GM18507 (cell line): ENCODE data around the gene OSBPL3.
A peak's percentile ranks its signal among the peaks of the same experiment; 100 is the strongest.

ENCODE experiments used
- DNase-seq: peaks from one replicate; pipeline ENCODE4 v3.0.0; 2011; ENCODE audit warnings: low read depth; ENCODE audit not compliant: insufficient read length; ENCODE audit errors: extremely low spot score
- FAIRE-seq: peaks from 2 replicates; lab custom pipeline; 2011; peaks lifted over from hg19 to GRCh38; lab: Jason Lieb, UNC

OSBPL3 gene

DNA sequence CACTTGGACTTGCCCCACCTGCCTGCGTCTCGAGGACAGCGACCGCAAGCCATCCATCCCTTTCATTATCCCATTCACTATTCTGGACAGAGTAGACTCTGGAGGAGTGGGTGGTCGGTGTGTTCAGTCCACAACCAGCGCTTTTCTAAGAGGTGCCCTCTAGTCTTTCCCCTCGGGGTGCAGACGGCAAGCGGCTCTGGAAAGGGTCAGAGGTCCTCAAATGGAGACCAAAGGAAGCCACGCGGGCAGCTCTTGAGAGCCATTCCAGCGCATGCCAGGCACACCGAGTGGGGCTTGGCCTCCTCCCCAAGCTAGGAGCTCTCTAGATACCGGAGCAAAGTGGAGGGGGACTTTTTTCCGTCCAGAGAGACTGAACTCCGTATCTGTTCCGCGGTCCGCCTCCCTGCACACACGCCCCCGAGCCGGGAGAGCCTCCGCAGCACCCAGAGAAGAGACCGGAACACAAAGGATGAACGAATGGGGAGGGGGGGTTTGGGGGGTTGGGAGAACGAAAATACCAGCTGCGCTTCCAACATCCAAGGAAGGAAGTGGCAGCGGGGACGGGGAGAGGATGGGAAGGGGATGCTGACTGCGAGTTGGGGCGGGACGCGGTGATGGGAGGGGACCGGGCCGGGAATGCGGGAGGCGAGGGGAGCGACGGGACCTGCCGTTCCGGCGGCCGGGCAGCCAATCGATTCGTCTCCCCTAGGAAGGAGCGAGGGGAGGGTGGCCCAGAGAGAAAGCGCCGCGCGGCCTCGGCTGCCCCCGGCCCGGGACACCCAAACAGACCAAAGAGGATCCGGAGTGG is 223.2 kb downstream of the OSBPL3 start:
- FAIRE-seq (peak; percentile 44), DNase-seq (no peak)

DNA sequence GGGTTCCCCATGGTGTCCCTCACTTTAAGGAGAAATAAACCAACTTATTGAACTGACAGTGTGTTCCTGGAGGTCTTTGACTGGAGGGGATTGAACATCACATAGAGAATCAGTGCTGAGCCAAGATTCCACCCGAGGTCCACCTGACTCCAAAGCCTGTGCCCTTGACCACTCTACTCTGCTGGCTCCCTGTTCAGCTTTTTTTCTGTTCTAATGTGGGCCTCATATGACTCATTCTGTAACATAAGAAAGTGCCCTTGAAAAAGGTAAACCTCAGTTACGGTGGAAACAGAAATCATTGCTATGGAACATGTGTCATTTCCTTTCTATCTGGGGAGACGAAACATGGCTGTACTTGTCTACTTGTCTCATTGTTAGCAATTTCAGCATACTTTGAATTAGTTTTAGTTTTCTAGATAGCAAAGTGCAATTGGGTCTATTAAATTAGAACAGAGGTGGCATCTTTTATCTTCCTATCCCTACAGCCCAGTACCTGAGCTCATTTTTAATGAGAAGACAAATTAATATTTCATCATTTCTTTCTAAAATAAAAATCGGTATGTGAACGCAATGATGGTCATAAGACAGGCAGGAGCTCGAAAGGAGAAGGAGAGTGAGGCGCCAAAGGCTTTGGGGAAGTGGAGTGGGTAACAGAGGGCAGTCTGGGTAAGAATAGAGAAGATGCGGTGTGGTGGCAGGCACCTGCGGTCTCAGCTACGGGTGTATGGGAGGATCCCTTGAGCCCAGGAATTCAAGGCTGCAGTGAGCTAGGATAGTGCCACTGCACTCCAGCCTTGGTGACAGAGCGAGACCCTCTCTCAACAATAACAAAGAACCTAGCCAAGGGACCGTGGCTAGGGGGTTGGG is 224.2 kb downstream of the OSBPL3 start:
- FAIRE-seq (peak; percentile 93), DNase-seq (peak; percentile 58)

- FAIRE-seq (peak; percentile 69), DNase-seq (no peak)
These were observed 225.0 kb downstream of the OSBPL3 start for GRCh38 chr7:24754906-24755506.

DNA sequence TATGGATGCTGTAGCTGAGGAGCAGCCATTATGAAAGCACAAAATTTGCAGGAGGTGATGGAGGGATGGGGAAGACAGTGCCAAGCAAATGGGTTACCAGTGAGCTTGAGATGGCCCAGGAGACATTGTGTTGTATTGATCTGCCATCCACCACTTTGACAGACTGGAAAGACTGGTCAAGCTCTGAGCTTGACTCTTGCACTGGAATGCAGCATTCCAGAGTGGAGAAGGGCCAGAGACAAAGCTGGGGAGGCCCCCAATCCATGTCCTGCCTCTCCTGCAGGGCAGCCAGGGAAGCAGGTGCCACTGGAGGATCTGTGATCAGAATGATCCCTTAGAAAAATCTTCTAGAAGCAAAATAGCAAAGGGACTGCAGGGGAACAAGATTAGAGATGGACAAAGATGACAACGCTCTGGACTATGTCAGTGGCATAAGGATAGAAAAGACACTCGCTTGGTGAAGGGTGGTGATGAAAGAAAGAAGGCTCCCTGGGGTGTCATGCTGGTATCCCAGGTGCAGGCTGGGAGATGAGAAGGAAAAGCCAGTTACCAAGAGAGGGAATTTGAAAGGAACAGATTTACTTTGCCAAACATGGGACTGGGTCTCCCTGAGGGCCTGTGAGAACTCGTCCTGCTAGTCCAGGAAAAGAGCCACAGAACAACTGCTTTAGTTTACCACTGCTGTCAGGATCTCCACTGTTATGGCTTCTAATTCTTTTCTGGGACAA is 227.7 kb downstream of the OSBPL3 start:
- DNase-seq, result no peak
- no peak for FAIRE-seq

DNA sequence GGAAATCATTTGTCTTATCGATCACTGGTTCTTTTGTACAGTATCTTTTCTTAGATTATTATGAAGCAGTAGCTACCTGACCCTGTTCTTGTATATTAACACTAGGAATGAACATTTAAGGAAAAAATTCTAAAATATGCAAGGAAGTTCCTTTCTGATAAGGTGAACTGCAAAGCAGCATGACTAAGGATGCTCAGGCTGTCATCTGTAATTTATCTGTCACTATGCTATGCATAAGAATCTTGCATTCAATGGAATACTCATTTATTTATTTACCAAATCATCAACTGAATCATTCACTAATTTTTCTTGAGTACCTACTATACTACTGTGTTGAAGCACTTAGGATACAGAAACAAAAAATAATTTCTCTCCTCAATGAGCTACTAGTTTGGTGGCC is 228.5 kb downstream of the OSBPL3 start:
- DNase-seq (no peak), FAIRE-seq (no peak)

GRCh38 chr7:24750441-24751055 is 229.4 kb downstream of the OSBPL3 start:
- DNase-seq (no peak), FAIRE-seq (no peak)

DNA sequence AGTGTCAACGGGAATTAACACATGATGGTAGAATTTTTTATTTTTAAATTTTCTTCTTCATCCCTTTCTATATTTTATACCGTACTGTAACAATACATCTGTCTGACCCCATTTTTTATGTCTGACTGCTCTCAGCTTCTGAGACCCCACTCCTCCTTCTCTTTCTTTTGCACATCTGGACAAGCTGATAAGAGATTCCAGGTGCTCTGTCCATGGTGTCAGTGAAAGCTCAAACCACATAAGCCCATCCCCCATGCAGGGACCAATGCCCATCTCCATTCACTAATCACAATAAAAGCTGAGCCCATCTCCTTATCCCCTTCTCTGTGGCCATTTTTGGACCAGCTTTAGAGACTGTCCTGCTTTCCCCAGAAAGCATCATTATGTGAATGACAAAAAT is 231.5 kb downstream of the OSBPL3 start:
- FAIRE-seq (no peak), DNase-seq (no peak)
